ENCODE data around the gene ZNF608. TPM values are rescaled to one million over a fixed set of nuclear protein-coding genes. Genes with fewer than 3 reads are reported as not detected.

The ZNF608 gene
- 14.0 and 14.8 TPM in 2 replicates for total RNA-seq

GRCh38 chr5:124745928-124746915 lies at the start of gene ZNF608:
ZNF608 (minus strand) TSS chr5:124746639; CDS start chr5:124744989, 1,650 bp downstream.

